HG02840 (cell line): ENCODE results near the gene SLC2A4.

ENCODE experiments used
- ATAC-seq: cut with Tn5 transposase; IDR thresholded peaks from one replicate; pipeline ENCODE4 v1.9.1; 2021; ENCODE audit warnings: mild to moderate bottlenecking, moderate library complexity, moderate number of reproducible peaks; ENCODE audit not compliant: unreplicated experiment, low FRiP score

The SLC2A4 gene

GRCh38 chr17:7281074-7281952 lies at the start of gene SLC2A4:
SLC2A4 (plus strand) TSS chr17:7281718; CDS start chr17:7281935, 217 bp downstream.
- ATAC-seq, result peak; percentile 50

DNA sequence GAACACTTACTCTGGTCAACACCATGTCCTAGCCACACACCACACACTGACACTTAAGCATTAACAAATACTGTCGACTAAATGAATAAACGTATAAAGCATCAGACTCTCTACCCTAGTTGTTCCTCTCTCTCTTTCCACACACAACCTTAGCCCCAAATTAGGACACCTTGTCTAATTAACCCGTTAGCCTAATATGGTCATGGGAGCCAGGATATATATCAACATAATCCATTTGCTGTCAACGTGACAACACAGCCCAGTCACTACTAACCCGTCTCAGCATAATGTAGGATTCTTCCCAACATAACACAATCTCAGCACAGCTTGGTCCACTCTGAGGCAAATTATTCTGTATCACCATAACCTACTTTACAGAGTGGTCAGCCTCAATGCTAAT lies 49.4 kb upstream of the SLC2A4 start:
- no peak for ATAC-seq

- no peak for ATAC-seq
These were observed 47.8 kb upstream of the SLC2A4 start for GRCh38 chr17:7233701-7234082.

DNA sequence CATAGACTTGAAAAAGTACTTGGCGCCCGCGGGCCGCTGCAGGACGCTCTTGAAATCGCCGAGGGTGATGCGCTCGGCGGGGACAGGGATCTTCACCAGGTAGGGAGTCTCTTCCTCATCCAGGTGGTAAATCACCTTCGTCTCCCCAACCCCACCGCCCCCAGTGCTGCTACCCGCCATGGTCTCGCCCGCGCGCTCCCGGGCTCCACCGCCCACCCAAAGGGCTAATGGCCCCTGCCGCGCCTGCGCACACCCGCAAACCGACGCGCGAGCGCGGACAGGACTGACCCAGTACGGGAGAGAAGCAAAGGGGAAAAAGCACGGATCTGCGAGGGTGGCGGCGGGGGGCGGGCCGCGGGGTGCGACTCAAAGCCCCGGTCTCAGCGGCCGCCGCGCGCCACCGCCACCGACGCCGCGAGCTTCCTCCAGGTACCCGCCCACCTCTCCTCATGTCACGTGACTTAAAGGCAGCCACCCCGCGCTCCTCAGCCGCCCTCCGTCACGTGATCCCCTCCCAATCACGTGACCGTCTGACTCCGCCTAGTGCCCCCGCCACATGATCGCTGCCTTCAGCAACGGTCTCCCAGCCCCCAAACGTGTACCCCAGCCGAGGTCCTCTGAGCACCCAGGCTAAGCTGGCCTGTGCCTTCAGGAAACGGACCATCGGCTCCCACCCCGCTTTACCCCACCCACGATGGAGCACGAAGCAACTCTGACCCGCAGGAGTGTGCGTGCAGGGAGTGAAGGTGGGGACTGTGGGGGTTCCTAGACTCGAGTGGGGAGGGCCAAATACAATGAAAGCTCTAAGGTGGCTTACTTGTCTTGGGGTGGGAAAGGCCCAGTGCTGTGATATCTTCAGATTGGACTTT lies 47.2 kb upstream of the SLC2A4 start, which contains the start of gene DVL2:
Gene DVL2, minus strand, starts transcription at position 435 of the 869 bp plus-strand sequence. Its CDS starts 255 bp downstream, at position 180.
- peak; percentile 57 for ATAC-seq

- ATAC-seq, result no peak
These were observed 45.5 kb upstream of the SLC2A4 start for GRCh38 chr17:7235693-7236665.

DNA sequence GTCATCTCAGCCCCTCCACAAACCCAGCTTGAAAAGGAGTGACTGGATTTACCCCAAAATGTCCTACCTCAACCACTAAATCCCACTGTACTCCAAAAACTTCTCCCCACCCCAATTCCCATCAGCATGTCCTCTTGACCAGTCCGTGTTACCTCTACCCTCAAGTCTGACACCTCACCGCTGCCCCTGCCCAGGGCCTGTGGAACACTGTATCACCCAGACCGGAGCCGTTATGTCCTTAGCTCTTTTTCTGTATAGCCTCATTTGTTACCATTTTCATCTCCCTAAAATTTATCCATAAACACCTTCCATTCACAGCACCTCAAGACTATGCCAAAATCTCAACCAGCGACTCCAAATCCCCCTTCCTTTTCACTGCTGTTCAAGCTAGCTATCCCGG lies 44.7 kb upstream of the SLC2A4 start:
- ATAC-seq, result no peak

DNA sequence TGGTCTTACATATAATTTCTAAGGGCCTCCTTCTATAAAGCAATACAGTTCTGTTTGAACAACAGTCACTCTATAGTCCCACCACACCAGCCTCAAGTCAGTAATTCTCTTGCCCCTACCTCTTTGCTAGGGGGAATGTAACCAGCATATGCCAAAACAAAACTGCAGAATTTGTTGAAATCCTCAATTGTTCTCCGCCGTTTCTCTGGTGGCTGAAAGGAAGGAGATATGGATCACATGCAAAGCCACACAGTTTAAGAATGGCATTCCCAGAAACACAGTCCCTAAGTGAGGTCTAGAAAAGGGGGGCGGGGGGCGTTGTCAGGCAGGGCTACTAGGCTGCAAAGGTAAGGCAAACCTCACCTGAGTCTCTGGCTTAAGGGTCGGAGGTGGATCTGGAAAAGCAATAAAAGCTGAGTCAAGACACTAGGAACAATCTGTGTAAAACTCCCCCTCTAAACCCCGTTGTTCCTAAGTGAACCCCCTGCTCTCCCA lies 44.2 kb upstream of the SLC2A4 start:
- ATAC-seq, result no peak

DNA sequence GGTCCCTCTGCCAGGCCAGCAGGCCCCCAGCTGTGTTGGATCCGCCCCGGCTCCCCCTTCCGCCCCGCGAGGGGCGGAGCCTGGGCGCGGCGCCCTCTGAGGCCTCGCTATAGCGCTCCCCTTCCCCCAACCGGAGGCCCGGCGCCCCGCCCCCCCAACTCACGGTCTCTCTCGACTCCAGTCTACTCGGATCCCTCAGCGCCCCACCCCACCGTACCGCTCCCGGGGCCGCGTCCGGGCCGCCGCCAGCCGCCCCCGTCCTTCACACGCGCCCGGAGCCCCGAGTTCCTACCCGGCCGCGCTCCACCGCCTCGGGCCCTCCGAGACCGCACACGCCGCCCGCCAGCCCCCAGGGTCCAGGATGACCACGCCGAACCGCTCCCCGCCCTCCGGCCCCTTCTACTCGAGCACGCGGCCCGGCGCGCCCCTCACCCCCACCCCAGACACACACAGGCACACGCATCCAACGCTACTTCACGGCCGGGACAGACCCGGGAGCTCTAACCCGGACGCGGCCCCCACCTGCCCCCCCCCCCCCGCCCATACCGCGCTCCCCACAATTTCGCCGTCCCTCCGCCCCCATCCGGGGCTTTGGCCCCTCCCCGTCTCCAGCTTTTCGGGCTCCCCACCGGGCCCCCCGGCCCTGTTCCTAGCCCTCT lies 43.6 kb upstream of the SLC2A4 start:
- ATAC-seq, result no peak

DNA sequence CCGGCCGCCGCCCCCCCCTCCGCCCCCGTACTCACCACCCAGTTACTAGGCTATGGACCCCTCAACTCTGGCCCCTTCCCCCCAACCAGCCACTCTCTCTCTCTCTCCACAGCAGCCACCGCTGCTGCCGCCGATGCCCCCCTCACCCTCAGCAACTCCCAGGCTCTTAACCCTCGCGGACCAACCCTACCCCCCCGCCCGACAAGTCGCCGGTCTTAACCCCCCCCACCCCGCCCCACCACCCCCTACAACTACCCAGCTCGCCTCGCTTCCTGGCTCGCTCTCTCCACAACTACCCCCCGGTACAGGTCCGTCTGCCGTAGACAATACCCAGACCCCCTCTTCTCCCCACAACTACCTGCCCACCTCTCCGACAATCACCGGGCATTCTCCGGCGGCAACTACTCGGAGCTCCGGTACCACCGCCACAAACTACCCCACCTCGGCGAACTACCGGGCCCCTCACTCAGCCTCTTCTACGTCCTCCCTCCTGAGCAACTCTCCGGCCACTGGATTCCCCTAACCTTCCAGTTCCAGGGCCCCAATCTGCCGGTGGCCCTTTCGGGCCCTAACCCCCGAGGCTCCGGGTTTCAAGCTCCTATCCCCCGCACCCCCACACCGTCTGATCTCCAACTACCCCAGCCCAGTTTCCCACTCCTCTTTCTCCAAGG lies 43.0 kb upstream of the SLC2A4 start:
- ATAC-seq, result no peak

DNA sequence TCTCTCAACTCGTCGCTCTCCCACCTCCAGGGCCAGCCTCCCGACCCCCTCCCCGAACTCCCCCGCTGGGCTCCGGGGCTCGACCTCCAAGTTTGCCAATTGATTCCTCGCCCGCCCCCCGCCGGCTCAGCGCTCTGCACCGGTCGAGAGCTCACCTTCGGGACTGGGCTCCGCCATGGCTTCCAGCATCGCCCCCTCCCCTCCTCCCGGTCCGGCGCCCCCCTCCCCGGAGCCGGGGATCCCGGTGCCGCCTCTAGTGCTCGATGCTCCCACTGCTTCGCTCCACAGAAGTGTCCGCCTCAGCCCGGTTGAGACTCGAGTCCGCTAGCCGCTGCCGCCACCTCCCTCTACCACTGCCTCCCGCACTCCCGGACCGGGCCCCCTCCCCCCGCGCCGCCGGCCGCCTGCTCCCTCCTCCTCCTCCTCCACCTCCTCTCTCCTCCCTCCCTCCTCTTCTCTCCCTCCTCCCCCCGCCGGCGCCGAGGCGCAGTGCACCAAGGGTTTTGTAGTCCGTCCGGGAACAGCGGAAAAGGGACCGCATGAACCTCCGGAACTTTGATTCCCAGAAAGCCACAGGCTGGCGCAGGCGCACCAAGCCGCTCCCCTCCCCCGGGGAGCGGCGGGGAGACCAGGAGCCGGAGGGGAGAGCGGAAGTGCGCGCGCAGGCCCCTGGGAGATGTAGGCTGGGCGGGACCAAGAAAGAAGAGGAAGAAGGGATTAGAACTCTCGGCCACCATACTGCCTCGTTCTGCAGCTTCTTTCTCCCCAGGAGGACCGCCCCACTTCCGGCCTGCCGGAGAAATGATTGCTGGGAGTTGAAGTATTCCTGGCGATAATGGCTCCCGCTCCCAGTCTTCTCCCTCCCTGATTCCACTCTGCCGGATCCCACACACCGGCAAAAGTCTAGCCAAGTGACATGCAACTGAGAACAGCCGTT lies 42.2 kb upstream of the SLC2A4 start, which contains the start of gene PHF23:
Gene PHF23, minus strand, starts transcription at position 367 of the 937 bp plus-strand sequence. Its CDS starts 178 bp downstream, at position 189.
- peak; percentile 47 for ATAC-seq

- no peak for ATAC-seq
These were observed 41.1 kb upstream of the SLC2A4 start for GRCh38 chr17:7240375-7240774.

DNA sequence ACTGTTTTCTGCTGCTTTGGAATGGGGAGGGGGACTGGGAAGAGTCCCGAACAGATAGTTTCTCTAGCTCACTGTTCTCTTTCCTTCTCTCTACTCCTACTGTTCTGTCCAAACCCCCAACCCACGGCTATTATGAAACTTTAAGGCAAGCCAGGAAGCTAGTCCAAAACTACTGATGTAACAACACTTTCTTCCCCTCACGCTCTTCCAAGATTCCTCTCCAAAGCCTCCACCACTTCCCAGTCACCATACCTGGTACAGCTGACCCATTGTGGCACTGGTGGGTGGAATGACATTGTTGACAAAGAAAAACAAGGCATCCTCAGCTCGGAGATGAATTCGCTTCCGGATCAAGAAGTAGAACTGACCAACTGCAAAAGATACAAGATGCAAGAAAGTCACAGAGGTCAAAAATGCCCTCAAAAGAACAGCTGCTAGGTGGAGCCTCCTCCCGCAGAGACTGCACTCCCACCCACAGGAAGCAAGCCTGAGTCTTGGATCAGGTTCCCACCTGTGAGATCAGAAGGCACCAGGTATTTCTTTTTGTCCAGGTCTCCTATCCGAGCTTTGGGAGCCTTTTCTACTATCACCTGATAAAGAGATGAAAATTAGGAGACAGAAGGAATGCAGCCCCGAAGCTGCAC lies 40.3 kb upstream of the SLC2A4 start:
- ATAC-seq, result no peak

DNA sequence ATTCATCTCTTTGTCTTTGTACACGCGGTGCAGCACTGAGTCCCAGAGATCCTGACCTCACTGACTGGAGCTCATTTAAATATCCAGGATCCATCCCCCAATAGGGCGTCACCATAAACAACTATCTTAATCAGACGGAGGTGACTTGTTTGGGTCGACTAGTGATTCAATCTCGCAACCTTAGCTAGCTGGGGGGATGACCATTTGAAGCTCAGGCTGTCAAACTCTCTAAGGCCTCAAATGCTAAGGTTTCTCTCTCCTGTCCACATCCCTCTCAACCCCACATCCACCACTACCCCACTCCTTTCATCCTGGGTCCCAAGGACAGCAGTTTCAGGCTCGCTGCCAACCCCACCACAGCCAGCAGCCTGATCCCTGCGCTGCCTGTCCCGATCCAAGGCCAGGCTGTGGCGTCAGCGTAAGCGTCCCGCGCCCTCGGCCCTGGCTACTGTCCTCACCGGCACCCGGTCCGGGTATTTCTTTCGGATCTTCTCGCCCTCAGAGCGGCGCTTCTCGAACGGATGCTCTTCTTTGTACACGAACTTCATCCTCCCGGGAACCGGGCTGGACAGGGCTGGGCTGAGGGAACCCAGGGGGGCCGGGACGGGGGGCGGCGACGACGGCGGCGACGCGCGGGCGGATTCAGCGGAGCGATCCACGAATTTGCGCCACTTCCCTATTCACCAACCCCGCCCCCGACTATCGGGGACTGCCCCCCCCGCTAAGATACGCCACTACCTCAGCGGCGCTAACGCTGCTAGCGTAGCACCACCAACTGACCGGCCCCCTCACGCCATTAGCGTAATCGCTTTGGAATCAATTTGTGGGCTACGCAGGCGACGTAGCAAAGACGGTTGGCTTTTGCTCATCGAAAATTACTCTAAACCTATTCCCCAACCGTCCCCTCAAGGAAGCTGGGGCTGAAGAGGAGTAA lies 39.5 kb upstream of the SLC2A4 start, which contains the start of gene GABARAP:
Gene GABARAP, minus strand, starts transcription at position 667 of the 934 bp plus-strand sequence. Its CDS starts 119 bp downstream, at position 548.
- ATAC-seq, result peak; percentile 41

DNA sequence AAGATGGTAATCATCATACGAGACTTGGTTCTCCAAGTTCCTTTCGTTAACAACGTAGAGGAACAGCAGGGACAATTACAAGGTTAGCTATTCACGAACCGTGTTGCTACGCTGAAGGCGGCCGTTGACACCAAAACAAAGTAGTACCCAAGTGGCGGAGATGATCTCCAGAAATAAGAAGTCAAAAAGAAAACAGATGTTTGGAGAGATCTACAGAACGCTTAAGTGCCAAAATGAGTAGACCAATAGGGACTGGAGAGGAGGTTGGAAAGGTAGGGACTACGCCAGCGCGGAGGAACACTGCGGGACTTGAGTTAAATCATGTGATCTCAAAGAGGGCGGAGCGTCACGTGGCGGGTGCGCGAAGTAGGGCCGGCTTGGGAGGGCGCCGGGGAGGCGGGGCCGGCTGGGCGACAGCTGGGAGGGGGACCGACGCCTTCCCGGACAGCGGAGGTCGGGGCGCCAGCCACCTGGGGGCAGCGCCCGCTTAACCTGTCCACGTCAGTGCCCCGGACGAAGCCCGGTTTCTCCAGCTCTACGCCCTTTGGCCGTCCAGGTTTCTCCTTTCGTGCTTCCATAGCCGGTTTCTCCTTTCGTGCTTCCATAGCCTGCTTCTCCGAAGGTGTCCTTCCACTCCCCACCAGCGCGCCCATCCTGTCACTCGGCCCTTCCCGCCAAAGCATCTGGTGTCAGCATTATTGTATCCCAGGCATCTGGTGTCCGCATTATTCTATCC lies 38.6 kb upstream of the SLC2A4 start:
- ATAC-seq, result peak; percentile 62

DNA sequence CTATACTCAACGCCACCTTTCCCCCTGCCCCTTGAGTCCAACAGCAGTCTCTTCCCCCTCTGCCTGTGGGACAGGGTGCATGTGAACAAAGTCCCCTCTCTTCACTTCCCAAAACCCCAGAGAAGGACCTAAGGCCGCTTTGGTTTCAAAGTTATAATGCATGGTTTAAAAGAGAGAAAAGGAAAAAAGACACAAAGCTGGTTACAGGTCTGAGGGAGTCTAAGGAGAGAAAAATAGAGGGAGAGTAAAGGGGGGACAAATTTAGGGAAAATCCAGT lies 38.1 kb upstream of the SLC2A4 start:
- no peak for ATAC-seq
